Measurements from ENCODE around the gene CRB1. TPM values are rescaled to one million over a fixed set of nuclear protein-coding genes. Genes with fewer than 3 reads are reported as not detected.
A peak's percentile ranks its signal among the peaks of the same experiment; 100 is the strongest.

Gene CRB1
- total and polyA plus RNA-seq, 2 of the 8 experiments (the other 6 are each of a cell fraction or from before 2014, with no cell fraction given): 0.03 TPM; not detected in 1

- Histone ChIP-seq H3K79me2 (ENCODE audit: control insufficient read depth in 1 of 2, insufficient read depth in 2 of 2, low read length in 2 of 2) (no peaks in the 10 kb centered on the region), H4K5ac (ENCODE audit: insufficient read length, low read depth, low read length) (no peak overlapping the region), H4K20me1 (replicated peaks in 1 of 2; ENCODE audit: control insufficient read depth in 1 of 2, insufficient read depth in 2 of 2, low read length in 2 of 2) (no peaks in the 10 kb centered on the region), H3K27ac (ENCODE audit: low read depth, low read length) (no peak overlapping the region), H2BK5ac (ENCODE audit: low read depth, low read length) (no peak overlapping the region), H4K91ac (replicated peaks; ENCODE audit: insufficient read length, low read length) (no peak overlapping the region), H4K8ac (ENCODE audit: extremely low read depth, insufficient read depth, low read length) (no peak overlapping the region), H2AK5ac (ENCODE audit: low read depth, low read length) (no peak overlapping the region), H3K36me3 (ENCODE audit: control insufficient read depth in 2 of 4, insufficient read depth in 4 of 4, low read length in 3 of 4) (no peaks in the 10 kb centered on the region), H3K23me2 (ENCODE audit: low read depth, low read length) (no peaks in the 10 kb centered on the region), H2BK120ac (replicated peaks; ENCODE audit: low read depth, low read length) (no peak overlapping the region), H2AFZ (ENCODE audit: low read length) (no peak overlapping the region; the same call in 1 of the 2 replicates), H3K4me1 (replicated peaks in 1 of 4; ENCODE audit: control insufficient read depth in 3 of 4, insufficient read depth in 4 of 4, low read length in 3 of 4) (no peaks in the 10 kb centered on the region), H3K4me2 (ENCODE audit: insufficient read depth in 1 of 2, low read depth in 2 of 2, low read length in 2 of 2) (no peak overlapping the region), H3K23ac (ENCODE audit: insufficient read length) (no peak overlapping the region), H3K79me1 (ENCODE audit: low read depth, low read length) (no peaks in the 10 kb centered on the region), H3K56ac (replicated peaks; ENCODE audit: insufficient read length, low read depth, low read length) (no peak overlapping the region), H2BK12ac (ENCODE audit: low read depth, low read length) (no peak overlapping the region), H3K9me3 (ENCODE audit: insufficient read depth in 2 of 2, low read depth in 1 of 2, low read length in 1 of 2) (no peaks in the 10 kb centered on the region), H3K4me3 (ENCODE audit: extremely low read depth in 1 of 4, insufficient read depth in 2 of 4, low read depth in 3 of 4, low read length in 4 of 4) (no peak overlapping the region), H3K27me3 (replicated peaks in 1 of 4; ENCODE audit: control insufficient read depth in 3 of 4, extremely low read depth in 1 of 4, insufficient read depth in 3 of 4, low read length in 3 of 4) (no peaks in the 10 kb centered on the region), H3K18ac (ENCODE audit: extremely low read depth, low read length) (no peak overlapping the region), H2BK20ac (ENCODE audit: low read length) (no peak overlapping the region), H2BK15ac (ENCODE audit: low read length) (no peak overlapping the region), H3K4ac (replicated peaks; ENCODE audit: insufficient read length, low read depth, low read length) (no peak overlapping the region), H3K9ac (replicated peaks in 1 of 4; ENCODE audit: extremely low read depth in 1 of 4, low read depth in 3 of 4, low read length in 3 of 4) (no peak overlapping the region), H3K14ac (ENCODE audit: insufficient read length) (no peak overlapping the region)
- FAIRE-seq (no peak), DNase-seq (ENCODE audit: low read depth in 1 of 2, low spot score in 2 of 2) (no peak)
- ChIA-PET CTCF (ENCODE audit: partially characterized antibody) (interaction anchor here (0.9 kb wide), 1 partner anchor 588 kb away, joined by 3 read pairs; no protein-coding TSS in a partner anchor), POLR2A (ENCODE audit: partially characterized antibody) (no interaction called here)
- TF ChIP-seq CEBPB (IDR thresholded peaks at IDR 0.05; ENCODE audit: low read depth, low read length): peak; percentile 53; the same call in 1 of the 2 replicates
- no peak for TF ChIP-seq ATF3 (IDR thresholded peaks at IDR 0.05; ENCODE audit: insufficient read depth, low read depth, low read length)
- 95% methylated on average over 2 of the region's 2 CpGs; no CpG with 5 or more reads in 1 of the 2 experiments for WGBS, 2 experiments (ENCODE audit: extremely low coverage in 1 of 2, insufficient coverage in 1 of 2, insufficient read length in 1 of 2, insufficient replicate concordance in 2 of 2, low coverage in 1 of 2, low lambda C conversion rate in 2 of 2, missing lambda C conversion rate in 1 of 2)
Observed at GRCh38 chr1:197320991-197321531, 53.0 kb downstream of the CRB1 start.
